Endothelial cell (in vitro differentiated cells): ENCODE data around the gene IL17RA. TPM values are rescaled to one million over a fixed set of nuclear protein-coding genes. Genes with fewer than 3 reads are reported as not detected.
A peak's percentile ranks its signal among the peaks of the same experiment; 100 is the strongest.

ENCODE experiments used
- DNase-seq: peaks from one replicate; pipeline ENCODE4 v3.0.0; 2021; ENCODE audit warnings: low spot score
- H3K27ac Mint-ChIP-seq: one replicate; pipeline ENCODE4 v1.8.0; 2021; ENCODE audit warnings: mixed read lengths, inconsistent platforms; ENCODE audit not compliant: unreplicated experiment
- H3K27me3 Mint-ChIP-seq: one replicate; pipeline ENCODE4 v1.8.0; 2021; ENCODE audit warnings: mild to moderate bottlenecking, moderate library complexity, mixed read lengths, inconsistent platforms; ENCODE audit not compliant: unreplicated experiment
- H3K36me3 Mint-ChIP-seq: one replicate; pipeline ENCODE4 v1.8.0; 2021; ENCODE audit warnings: mild to moderate bottlenecking, low read depth, mixed read lengths, inconsistent platforms; ENCODE audit not compliant: unreplicated experiment
- H3K4me1 Mint-ChIP-seq: one replicate; pipeline ENCODE4 v1.8.0; 2021; ENCODE audit warnings: mild to moderate bottlenecking, mixed read lengths, inconsistent platforms; ENCODE audit not compliant: unreplicated experiment
- H3K4me3 Mint-ChIP-seq: one replicate; pipeline ENCODE4 v1.8.0; 2021; ENCODE audit warnings: mild to moderate bottlenecking, mixed read lengths, inconsistent platforms; ENCODE audit not compliant: unreplicated experiment
- H3K9me3 Mint-ChIP-seq: one replicate; pipeline ENCODE4 v1.8.0; 2021; ENCODE audit warnings: mixed read lengths, inconsistent platforms; ENCODE audit not compliant: unreplicated experiment
- total RNA-seq: library from RNA; stranded (reverse); fragmentation: NEBNext Ultra II Directional; extraction: Animal tissue kit (Norgen Biotek cat#: 25700); gene quantifications from one replicate; pipeline ENCODE4 v1.2.1, GENCODE V29; 2021; ENCODE audit not compliant: unreplicated experiment
- TF ChIP-seq, protein P1 (sequence below): fragments of 200-600 bp; sonication (generic); IDR thresholded peaks from one replicate; pipeline ENCODE4 v1.5.0; 2021; ENCODE audit warnings: antibody characterized with exemption; ENCODE audit not compliant: unreplicated experiment

Gene IL17RA
- total RNA-seq, 1 donor from 2014 or later = 63.7 TPM

DNA sequence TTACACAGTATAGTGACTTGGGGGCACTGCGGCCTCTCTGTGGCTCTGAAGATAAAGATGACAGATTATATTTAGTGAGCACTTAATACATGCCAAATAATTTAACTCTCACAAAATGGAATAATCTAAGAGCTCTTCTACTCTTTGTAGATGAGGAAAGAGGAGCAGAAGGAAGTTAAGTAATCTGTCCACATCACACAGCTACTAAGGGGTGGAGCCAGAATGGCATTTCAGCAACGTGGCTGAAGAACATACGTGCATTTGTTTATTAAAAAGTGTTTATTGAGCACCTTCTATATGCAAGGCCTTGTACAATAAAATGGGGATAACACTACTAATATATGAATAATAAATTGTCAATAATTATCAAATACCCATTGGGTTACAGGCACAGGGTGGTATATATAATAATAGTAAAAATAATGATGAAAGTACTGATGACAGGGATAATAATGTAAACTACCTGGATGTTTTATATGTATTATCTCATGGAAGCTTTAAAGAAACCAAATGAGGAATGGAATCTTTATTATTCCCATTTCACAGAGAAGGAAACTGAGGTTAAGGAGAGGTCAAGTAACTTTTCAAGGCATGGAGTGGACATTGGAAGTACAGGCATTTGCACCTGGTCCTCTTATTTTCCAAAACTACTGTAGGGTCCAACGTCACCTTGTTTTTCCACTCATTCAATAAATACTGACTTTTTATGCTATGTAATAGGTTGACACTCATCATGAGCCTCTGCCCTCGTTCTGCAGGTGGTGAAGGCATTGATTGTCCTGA is 38.0 kb upstream of the IL17RA start:
- no peak for DNase-seq
- no peaks in the 10 kb centered on the region for H3K27me3 Mint-ChIP-seq
- H3K4me1 Mint-ChIP-seq = no peaks in the 10 kb centered on the region
- H3K9me3 Mint-ChIP-seq = peaks cover 3% of the 10 kb centered on the region
- no peak overlapping the region for H3K27ac Mint-ChIP-seq
- no peak overlapping the region for H3K4me3 Mint-ChIP-seq
- H3K36me3 Mint-ChIP-seq = no peaks in the 10 kb centered on the region
- TF ChIP-seq, protein P1, sequence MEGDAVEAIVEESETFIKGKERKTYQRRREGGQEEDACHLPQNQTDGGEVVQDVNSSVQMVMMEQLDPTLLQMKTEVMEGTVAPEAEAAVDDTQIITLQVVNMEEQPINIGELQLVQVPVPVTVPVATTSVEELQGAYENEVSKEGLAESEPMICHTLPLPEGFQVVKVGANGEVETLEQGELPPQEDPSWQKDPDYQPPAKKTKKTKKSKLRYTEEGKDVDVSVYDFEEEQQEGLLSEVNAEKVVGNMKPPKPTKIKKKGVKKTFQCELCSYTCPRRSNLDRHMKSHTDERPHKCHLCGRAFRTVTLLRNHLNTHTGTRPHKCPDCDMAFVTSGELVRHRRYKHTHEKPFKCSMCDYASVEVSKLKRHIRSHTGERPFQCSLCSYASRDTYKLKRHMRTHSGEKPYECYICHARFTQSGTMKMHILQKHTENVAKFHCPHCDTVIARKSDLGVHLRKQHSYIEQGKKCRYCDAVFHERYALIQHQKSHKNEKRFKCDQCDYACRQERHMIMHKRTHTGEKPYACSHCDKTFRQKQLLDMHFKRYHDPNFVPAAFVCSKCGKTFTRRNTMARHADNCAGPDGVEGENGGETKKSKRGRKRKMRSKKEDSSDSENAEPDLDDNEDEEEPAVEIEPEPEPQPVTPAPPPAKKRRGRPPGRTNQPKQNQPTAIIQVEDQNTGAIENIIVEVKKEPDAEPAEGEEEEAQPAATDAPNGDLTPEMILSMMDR = no peak

DNA sequence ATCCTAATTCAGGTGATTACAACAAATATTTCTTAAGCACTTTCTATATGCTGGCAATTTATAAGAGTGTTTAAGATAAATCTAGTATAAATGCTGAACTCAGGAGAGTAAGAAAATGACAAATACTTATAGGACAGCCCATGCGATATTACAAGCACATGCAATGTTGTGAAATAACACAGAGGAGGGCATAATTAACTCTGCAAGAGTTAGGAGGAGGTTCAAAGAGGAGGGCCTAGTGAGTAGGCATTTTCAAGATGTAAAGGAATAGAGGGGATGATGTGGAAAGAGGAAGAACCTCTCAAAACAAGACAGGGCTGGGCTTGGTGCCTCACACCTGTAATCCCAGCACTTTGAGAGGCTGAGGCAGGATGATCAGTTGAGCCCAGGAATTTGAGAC is 37.1 kb upstream of the IL17RA start:
- TF ChIP-seq, protein P1 = no peak
- Mint-ChIP-seq H3K27me3 (no peaks in the 10 kb centered on the region), H3K9me3 (peaks cover 3% of the 10 kb centered on the region), H3K4me1 (no peaks in the 10 kb centered on the region), H3K36me3 (no peaks in the 10 kb centered on the region), H3K4me3 (no peak overlapping the region), H3K27ac (no peak overlapping the region)
- no peak for DNase-seq

DNA sequence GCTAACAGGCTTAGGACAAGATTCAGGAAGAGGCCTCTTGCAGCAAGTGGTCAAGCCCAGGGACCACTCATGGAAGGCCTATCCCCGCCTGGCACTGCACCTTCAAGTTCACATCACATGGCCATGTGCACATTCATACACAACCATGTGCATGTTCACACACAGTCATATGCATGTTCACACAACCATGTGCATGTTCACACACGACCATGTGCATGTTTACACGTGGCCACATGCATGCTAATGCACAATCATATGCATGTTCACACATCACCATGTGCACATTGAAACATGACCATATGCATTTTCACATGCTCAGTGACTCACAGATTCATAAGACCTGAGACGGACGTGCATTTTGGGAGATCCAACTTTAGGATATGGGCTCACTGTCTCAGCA is 28.7 kb upstream of the IL17RA start:
- no peaks in the 10 kb centered on the region for H3K9me3 Mint-ChIP-seq
- H3K4me1 Mint-ChIP-seq = peaks cover 3% of the 10 kb centered on the region
- no peak overlapping the region for H3K27ac Mint-ChIP-seq
- TF ChIP-seq, protein P1 = no peak
- H3K27me3 Mint-ChIP-seq = no peaks in the 10 kb centered on the region
- no peak for DNase-seq
- no peaks in the 10 kb centered on the region for H3K36me3 Mint-ChIP-seq
- H3K4me3 Mint-ChIP-seq = no peak overlapping the region

DNA sequence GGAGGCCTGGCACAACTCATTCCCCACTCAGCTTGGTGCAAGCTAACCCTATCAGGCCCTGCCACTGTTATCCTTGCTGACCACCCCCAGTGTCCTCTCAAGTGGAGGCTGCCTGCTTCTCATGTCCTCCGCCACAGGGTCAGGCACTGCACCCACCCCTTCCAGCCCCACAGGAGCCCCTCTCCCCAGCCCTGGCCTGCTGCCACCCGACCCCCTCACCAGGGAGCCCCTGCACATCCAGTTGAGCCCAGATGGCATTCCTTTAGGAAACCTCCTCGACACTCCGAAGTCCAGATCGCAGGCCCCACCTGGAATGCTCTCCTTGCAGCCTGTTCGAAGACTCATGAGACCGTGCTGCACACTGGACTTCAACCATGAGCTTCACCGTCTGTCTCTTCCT is 28.0 kb upstream of the IL17RA start:
- no peaks in the 10 kb centered on the region for H3K9me3 Mint-ChIP-seq
- H3K27me3 Mint-ChIP-seq = peaks cover 3% of the 10 kb centered on the region
- TF ChIP-seq, protein P1 = no peak
- H3K27ac Mint-ChIP-seq = no peak overlapping the region
- no peak for DNase-seq
- H3K4me3 Mint-ChIP-seq = no peak overlapping the region
- H3K36me3 Mint-ChIP-seq = no peaks in the 10 kb centered on the region
- H3K4me1 Mint-ChIP-seq = peaks cover 7% of the 10 kb centered on the region

DNA sequence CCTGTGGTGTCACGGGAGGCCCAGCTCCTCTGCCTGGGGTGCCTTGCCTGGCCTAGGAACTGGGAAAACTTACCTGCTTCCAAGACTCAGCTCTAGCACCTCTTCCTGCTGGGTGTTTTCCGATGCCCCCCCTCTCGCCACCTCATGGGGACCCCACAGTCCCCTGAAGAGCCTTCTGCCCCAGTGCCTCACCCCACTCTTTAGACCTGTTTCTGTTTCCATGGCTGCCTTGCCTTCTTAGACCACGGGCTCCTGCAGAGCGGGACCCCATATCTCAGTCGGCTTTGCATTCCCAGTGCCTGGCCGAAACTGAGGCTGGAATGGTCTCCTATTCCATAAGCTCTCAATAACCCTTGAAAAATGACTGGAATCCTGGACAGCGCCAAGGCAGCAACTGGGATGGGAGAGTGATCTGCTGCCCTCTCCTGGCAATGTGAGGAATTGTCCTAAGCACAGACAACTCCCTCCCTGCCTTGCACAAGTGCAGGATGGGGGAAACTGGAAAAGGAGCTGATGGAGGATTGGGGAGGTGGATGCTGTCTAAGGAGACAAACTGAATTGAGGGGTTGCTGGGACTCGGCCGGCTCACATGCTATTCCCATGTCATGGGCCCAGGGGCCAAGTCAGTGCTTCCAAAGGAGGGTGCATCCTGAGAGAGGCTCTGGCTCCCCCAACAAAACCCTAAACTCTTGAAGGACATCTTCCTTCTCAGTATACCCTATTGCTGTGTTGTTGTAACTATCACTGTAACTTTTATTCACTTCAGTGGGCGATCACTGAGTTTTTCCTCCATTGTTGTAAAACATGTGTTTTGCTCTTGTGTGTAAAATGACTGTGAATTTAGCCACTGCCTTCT is 26.6 kb upstream of the IL17RA start:
- peaks cover 15% of the 10 kb centered on the region for H3K4me1 Mint-ChIP-seq
- no peak overlapping the region for H3K27ac Mint-ChIP-seq
- no peaks in the 10 kb centered on the region for H3K36me3 Mint-ChIP-seq
- DNase-seq = peak; percentile 79
- H3K27me3 Mint-ChIP-seq = peaks cover 8% of the 10 kb centered on the region
- H3K9me3 Mint-ChIP-seq = no peaks in the 10 kb centered on the region
- no peak overlapping the region for H3K4me3 Mint-ChIP-seq
- TF ChIP-seq, protein P1 = peak; percentile 88
